H9 (cell line): Measurements from ENCODE around the gene FAM124A. TPM values are rescaled to one million over a fixed set of nuclear protein-coding genes. Genes with fewer than 3 reads are reported as not detected.

Experiments
- DNase-seq: peaks from one replicate; pipeline ENCODE4 v3.0.0-alpha.2; 2017
- H2AFZ ChIP-seq: one replicate; pipeline ENCODE4 v1.6.1; 2013; ENCODE audit warnings: mild to moderate bottlenecking, low read length, control low read depth, moderate library complexity
- H2AK5ac ChIP-seq: 2 replicates; pipeline ENCODE4 v1.6.1; 2013; ENCODE audit warnings: low read length, control low read depth, mixed read lengths; ENCODE audit not compliant: insufficient read length
- H2BK120ac ChIP-seq: one replicate; pipeline ENCODE4 v1.6.1; 2013; ENCODE audit warnings: low read depth, mild to moderate bottlenecking, low read length, control low read depth, inconsistent platforms; ENCODE audit not compliant: poor library complexity, severe bottlenecking
- H2BK12ac ChIP-seq: 2 replicates; pipeline ENCODE4 v1.6.1; 2013; ENCODE audit warnings: low read length, control low read depth, mixed read lengths, low read depth; ENCODE audit not compliant: insufficient read length
- H2BK15ac ChIP-seq: 2 replicates; pipeline ENCODE4 v1.6.1; 2013; ENCODE audit warnings: low read depth, low read length, control low read depth
- H2BK20ac ChIP-seq: one replicate; pipeline ENCODE4 v1.6.1; 2013; ENCODE audit warnings: low read depth, mild to moderate bottlenecking, low read length, control low read depth, inconsistent platforms; ENCODE audit not compliant: poor library complexity, severe bottlenecking
- H2BK5ac ChIP-seq: 2 replicates; pipeline ENCODE4 v1.6.1; 2013; ENCODE audit warnings: low read length, control low read depth, mixed read lengths; ENCODE audit not compliant: insufficient read length
- H3K14ac ChIP-seq: 2 replicates; pipeline ENCODE4 v1.6.1; 2013; ENCODE audit warnings: low read length, control low read depth; ENCODE audit not compliant: insufficient read depth
- H3K18ac ChIP-seq: 2 replicates; pipeline ENCODE4 v1.6.1; 2013; ENCODE audit warnings: low read depth, mild to moderate bottlenecking, mixed read lengths, low read length, control low read depth; ENCODE audit not compliant: insufficient read length
- H3K23ac ChIP-seq: 2 replicates; pipeline ENCODE4 v1.6.1; 2013; ENCODE audit warnings: low read length, control low read depth, mixed read lengths, low read depth; ENCODE audit not compliant: insufficient read length
- H3K23me2 ChIP-seq: 2 replicates; pipeline ENCODE4 v1.6.1; 2013; ENCODE audit warnings: low read depth, mild to moderate bottlenecking, mixed read lengths, low read length, control low read depth; ENCODE audit not compliant: insufficient read length, poor library complexity, severe bottlenecking
- H3K27ac ChIP-seq: 2 replicates; pipeline ENCODE4 v1.5.1; 2013; ENCODE audit warnings: low read length, control low read depth, mixed read lengths, low read depth; ENCODE audit not compliant: insufficient read length
- H3K27me3 ChIP-seq: 2 replicates; pipeline ENCODE4 v1.6.1; 2013; ENCODE audit warnings: low read length, control low read depth, inconsistent platforms; ENCODE audit not compliant: insufficient read depth
- H3K4ac ChIP-seq: 2 replicates; pipeline ENCODE4 v1.6.1; 2013; ENCODE audit warnings: low read depth, mild to moderate bottlenecking, control low read depth, inconsistent platforms, low read length, moderate library complexity
- H3K4me1 ChIP-seq: 2 replicates; pipeline ENCODE4 v1.6.1; 2013; ENCODE audit warnings: low read length, control low read depth, inconsistent platforms; ENCODE audit not compliant: insufficient read depth
- H3K4me2 ChIP-seq: 2 replicates; pipeline ENCODE4 v1.6.1; 2013; ENCODE audit warnings: low read length, control low read depth, mixed read lengths; ENCODE audit not compliant: insufficient read length, insufficient read depth
- H3K56ac ChIP-seq: 2 replicates; pipeline ENCODE4 v1.6.1; 2013; ENCODE audit warnings: low read depth, mild to moderate bottlenecking, mixed read lengths, low read length, control low read depth; ENCODE audit not compliant: insufficient read length
- H3K79me1 ChIP-seq: 2 replicates; pipeline ENCODE4 v1.6.1; 2013; ENCODE audit warnings: low read depth, mild to moderate bottlenecking, moderate library complexity, low read length, control low read depth, inconsistent platforms; ENCODE audit not compliant: insufficient read depth, poor library complexity, severe bottlenecking
- H3K79me2 ChIP-seq: 2 replicates; pipeline ENCODE4 v1.6.1; 2013; ENCODE audit warnings: low read length, control low read depth, inconsistent platforms; ENCODE audit not compliant: insufficient read depth
- H3K9ac ChIP-seq: 2 replicates; pipeline ENCODE4 v1.6.1; 2013; ENCODE audit warnings: low read length, control low read depth, mixed read lengths; ENCODE audit not compliant: insufficient read length; ENCODE audit errors: extremely low read depth
- H3K9me3 ChIP-seq: one replicate; pipeline ENCODE4 v1.6.1; 2013; ENCODE audit warnings: low read depth, low read length, inconsistent platforms; ENCODE audit not compliant: control insufficient read depth
- H3T11ph ChIP-seq: one replicate; pipeline ENCODE4 v1.6.1; 2013; ENCODE audit warnings: mild to moderate bottlenecking, low read length, control low read depth, inconsistent platforms
- H4K20me1 ChIP-seq: one replicate; pipeline ENCODE4 v1.6.1; 2013; ENCODE audit not compliant: control insufficient read depth, insufficient read length, insufficient read depth
- H4K5ac ChIP-seq: 2 replicates; pipeline ENCODE4 v1.6.1; 2013; ENCODE audit warnings: low read depth, mild to moderate bottlenecking, mixed read lengths, low read length, control low read depth; ENCODE audit not compliant: insufficient read length
- H4K8ac ChIP-seq: replicated peaks from 2 replicates; pipeline ENCODE4 v1.6.1; 2013; ENCODE audit warnings: low read length, control low read depth, mixed read lengths, low read depth; ENCODE audit not compliant: insufficient read length
- H4K91ac ChIP-seq: 2 replicates; pipeline ENCODE4 v1.6.1; 2013; ENCODE audit warnings: low read depth, mild to moderate bottlenecking, moderate library complexity, mixed read lengths, low read length, control low read depth; ENCODE audit not compliant: insufficient read length
- H3K27ac Mint-ChIP-seq, 3 experiments: 2 replicates in 2 of 3; 3 replicates in 1 of 3; pipeline ENCODE4 v1.8.0; 2020 to 2021; ENCODE audit warnings: mixed read lengths in 3 of 3, mild to moderate bottlenecking in 1 of 3, moderate library complexity in 1 of 3
- H3K27me3 Mint-ChIP-seq: 2 replicates; pipeline ENCODE4 v1.8.0; 2021; ENCODE audit warnings: low read depth, mild to moderate bottlenecking, moderate library complexity, mixed read lengths
- H3K36me3 Mint-ChIP-seq, 3 experiments: 2 replicates in 2 of 3; 3 replicates in 1 of 3; pipeline ENCODE4 v1.8.0; 2020 to 2021; ENCODE audit warnings: low read depth in 3 of 3, mixed read lengths in 3 of 3; ENCODE audit not compliant: insufficient read depth in 1 of 3
- H3K4me1 Mint-ChIP-seq, 2 experiments: 2 replicates each; pipeline ENCODE4 v1.8.0; 2020; ENCODE audit warnings: mixed read lengths in 2 of 2
- H3K4me3 Mint-ChIP-seq, 2 experiments: 2 replicates in 1 of 2; 3 replicates in 1 of 2; pipeline ENCODE4 v1.8.0; 2020 to 2021; ENCODE audit warnings: mild to moderate bottlenecking in 2 of 2, mixed read lengths in 2 of 2, moderate library complexity in 1 of 2
- H3K9me3 Mint-ChIP-seq, 2 experiments: 2 replicates in 1 of 2; 3 replicates in 1 of 2; pipeline ENCODE4 v1.8.0; 2020; ENCODE audit warnings: mild to moderate bottlenecking in 2 of 2, mixed read lengths in 2 of 2, moderate library complexity in 1 of 2
- WGBS: extraction: QIAGEN DNeasy Blood & Tissue Kit; methylation state at CpG from one replicate; pipeline ENCODE4 v1.1.7; 2013; ENCODE audit warnings: missing lambda C conversion rate, low lambda C conversion rate, mixed read lengths; ENCODE audit not compliant: insufficient read length; ENCODE audit errors: extremely low coverage; 5-methylcytosine and 5-hydroxymethylcytosine counted together
- total RNA-seq: library from RNA; stranded (reverse); gene quantifications from 2 replicates; pipeline ENCODE4 v1.2.1, GENCODE V29; 2021
- TF ChIP-seq, protein P1 (sequence below): fragments of 200-600 bp; sonication (generic); conservative IDR thresholded peaks from 3 replicates; pipeline ENCODE4 v1.8.0; 2021; ENCODE audit warnings: antibody characterized with exemption, mild to moderate bottlenecking

FAM124A gene
- total RNA-seq, 1 experiment from 2014 or later = 41.9 TPM

DNA sequence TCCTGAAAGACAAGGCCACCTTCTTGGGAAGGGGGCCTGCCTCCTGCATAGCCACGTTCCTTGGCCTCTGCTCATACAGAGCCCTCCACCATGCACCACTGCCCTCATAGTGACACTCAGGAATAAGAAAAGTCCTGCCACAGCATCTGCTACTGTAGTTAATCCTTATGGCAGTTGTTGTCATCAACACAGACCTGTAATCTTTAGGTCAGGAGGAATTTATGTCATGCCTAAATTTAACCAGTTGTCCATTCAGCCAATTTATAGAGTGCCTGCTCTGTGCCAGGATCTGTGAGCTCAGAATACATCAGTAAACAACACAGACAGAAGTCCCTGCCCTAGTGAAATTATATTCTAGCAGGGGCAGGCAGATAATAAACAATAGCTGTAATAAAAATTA lies 44.4 kb downstream of the FAM124A start:
- no CpG with 5 or more reads among the region's 1 CpG for WGBS
- H3K9me3 Mint-ChIP-seq = no peaks in the 10 kb centered on the region
- no peaks in the 10 kb centered on the region for H4K20me1 ChIP-seq

More for the DNA sequence above, 44.4 kb downstream of the FAM124A start:
- no peak overlapping the region for H3K23ac ChIP-seq
- no peak overlapping the region for H2AFZ ChIP-seq
- H4K91ac ChIP-seq = no peak overlapping the region
- H3K14ac ChIP-seq = no peak overlapping the region
- H3K4me1 ChIP-seq = peaks cover 14% of the 10 kb centered on the region; the same call in 1 of the 2 replicates
- H3K23me2 ChIP-seq = no peaks in the 10 kb centered on the region
- H3K79me1 ChIP-seq = peaks cover 8% of the 10 kb centered on the region
- no peak overlapping the region for H2AK5ac ChIP-seq
- H3K79me2 ChIP-seq = no peaks in the 10 kb centered on the region; the same call in 1 of the 2 replicates
- H3K18ac ChIP-seq = no peak overlapping the region
- no peak overlapping the region for H2BK15ac ChIP-seq
- no peaks in the 10 kb centered on the region for H3K27me3 Mint-ChIP-seq
- no peak overlapping the region for H2BK12ac ChIP-seq
- H3K4me3 Mint-ChIP-seq = no peak overlapping the region
- H4K5ac ChIP-seq = no peak overlapping the region
- peaks cover 46 to 49% of the 10 kb centered on the region in 2 experiments for H3K4me1 Mint-ChIP-seq
- H3K9me3 ChIP-seq = no peaks in the 10 kb centered on the region
- no peak overlapping the region for H3K9ac ChIP-seq
- H3K4ac ChIP-seq = no peak overlapping the region
- no peak overlapping the region for H3K56ac ChIP-seq
- H4K8ac ChIP-seq = no peak overlapping the region
- H2BK5ac ChIP-seq = no peak overlapping the region
- H3K27me3 ChIP-seq = no peaks in the 10 kb centered on the region
- peaks cover 10 to 47% (median 21%) of the 10 kb centered on the region in 3 experiments; a peak in 6 of 7 replicates for H3K36me3 Mint-ChIP-seq
- H3K27ac Mint-ChIP-seq = 0 out of 7 replicates have a peak overlapping the region, but pooled peaks of 1 of the 3 experiments have one; percentile 24
- H3K27ac ChIP-seq = no peak overlapping the region
- no peak overlapping the region for H2BK20ac ChIP-seq
- H2BK120ac ChIP-seq = no peak overlapping the region
- no peak overlapping the region for H3K4me2 ChIP-seq
- no peak overlapping the region for H3T11ph ChIP-seq
- no peak for DNase-seq
- TF ChIP-seq, protein P1, sequence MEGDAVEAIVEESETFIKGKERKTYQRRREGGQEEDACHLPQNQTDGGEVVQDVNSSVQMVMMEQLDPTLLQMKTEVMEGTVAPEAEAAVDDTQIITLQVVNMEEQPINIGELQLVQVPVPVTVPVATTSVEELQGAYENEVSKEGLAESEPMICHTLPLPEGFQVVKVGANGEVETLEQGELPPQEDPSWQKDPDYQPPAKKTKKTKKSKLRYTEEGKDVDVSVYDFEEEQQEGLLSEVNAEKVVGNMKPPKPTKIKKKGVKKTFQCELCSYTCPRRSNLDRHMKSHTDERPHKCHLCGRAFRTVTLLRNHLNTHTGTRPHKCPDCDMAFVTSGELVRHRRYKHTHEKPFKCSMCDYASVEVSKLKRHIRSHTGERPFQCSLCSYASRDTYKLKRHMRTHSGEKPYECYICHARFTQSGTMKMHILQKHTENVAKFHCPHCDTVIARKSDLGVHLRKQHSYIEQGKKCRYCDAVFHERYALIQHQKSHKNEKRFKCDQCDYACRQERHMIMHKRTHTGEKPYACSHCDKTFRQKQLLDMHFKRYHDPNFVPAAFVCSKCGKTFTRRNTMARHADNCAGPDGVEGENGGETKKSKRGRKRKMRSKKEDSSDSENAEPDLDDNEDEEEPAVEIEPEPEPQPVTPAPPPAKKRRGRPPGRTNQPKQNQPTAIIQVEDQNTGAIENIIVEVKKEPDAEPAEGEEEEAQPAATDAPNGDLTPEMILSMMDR = no peak
